GM19238 (cell line): ENCODE measurements around the gene IGF2BP3.

Experiments used
- DNase-seq: peaks from one replicate; pipeline ENCODE4 v3.0.0; 2011; ENCODE audit warnings: low spot score; ENCODE audit not compliant: insufficient read length

Gene IGF2BP3

DNA sequence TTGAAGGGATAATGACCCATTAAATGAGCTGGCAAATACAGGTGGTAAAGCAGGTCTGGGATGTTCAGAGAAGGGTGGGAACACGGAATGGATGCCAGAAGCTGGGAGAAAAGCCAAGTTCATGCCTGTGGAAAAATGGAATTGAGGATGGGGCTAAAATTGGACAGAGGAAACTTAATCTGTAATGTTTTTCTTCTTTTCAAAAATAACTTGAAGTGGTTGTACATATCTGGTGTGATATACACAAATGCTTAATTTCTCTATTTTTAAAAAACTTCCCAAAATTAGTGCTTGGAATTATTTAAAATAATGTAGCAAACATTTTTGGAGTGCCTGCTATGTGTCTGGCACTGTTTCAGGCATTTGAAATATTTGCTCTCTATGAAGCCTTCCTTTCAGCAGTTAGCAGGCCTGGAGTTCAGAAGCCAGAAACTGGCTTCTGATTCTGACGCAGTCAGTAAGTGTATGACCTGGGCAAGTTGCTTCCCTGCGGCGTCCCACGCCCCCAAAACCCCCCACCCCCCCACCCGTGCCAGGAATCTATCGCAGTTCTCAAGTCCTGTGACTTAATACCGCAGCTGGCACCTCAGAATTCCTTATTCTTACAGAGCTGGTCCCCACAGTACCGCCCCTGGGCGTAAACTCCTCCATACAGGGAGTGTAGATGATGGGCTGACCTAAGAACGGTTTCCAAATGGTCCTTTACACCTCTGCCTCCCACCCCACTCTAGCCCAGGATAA is 172.0 kb downstream of the IGF2BP3 start:
- DNase-seq = no peak

GRCh38 chr7:23295401-23295697 is 174.9 kb downstream of the IGF2BP3 start:
- no peak for DNase-seq

GRCh38 chr7:23294549-23295400 is 175.5 kb downstream of the IGF2BP3 start:
- no peak for DNase-seq

DNA sequence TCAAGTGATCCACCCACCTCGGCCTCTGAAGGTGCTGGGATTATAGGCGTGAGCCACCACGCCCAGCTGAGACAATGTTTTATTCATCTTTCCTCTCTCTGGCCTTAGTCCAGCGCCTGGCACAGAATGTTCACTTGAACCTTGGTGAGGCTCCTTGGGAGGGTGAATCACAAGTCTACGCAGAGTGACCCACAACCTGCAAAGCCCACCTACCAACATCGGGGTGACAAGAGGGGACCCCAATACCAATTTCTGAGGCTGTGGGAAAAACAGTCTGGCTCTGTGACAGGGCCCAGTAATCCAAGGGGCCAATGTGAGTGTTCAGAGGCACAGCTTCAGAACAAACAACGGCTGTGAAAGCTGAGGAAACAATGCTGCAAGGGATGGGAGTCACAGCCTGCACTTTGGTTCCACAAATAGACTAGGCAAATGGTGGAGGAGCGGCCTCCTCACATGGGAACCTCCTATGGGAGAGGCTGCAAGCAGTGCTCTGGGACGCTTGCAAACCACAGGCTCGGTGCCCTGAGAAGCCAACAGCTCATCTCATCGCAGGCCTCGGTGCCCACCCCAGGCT is 176.7 kb downstream of the IGF2BP3 start:
- DNase-seq = no peak

- DNase-seq = no peak
These were observed 177.7 kb downstream of the IGF2BP3 start for GRCh38 chr7:23292623-23293022.

GRCh38 chr7:23291957-23292560 is 178.2 kb downstream of the IGF2BP3 start:
- DNase-seq = no peak

DNA sequence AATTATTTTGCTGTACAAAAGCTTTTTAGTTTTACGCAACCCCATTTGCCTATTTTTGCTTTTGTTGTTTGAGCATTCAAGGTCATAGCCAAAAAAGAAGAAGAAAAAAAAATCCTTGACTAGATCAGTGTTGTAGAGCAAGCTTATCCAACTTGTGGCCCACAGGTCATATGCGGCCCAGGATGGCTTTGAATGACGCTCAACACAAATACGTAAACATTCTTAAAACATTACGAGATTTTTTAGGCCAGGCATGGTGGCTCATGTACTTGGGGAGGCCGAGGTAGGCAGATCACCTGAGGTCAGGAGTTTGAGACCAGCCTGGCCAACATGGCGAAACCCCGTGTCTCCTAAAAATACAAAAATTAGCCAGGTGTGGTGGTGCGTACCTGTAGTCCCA is 179.3 kb downstream of the IGF2BP3 start:
- DNase-seq = no peak

DNA sequence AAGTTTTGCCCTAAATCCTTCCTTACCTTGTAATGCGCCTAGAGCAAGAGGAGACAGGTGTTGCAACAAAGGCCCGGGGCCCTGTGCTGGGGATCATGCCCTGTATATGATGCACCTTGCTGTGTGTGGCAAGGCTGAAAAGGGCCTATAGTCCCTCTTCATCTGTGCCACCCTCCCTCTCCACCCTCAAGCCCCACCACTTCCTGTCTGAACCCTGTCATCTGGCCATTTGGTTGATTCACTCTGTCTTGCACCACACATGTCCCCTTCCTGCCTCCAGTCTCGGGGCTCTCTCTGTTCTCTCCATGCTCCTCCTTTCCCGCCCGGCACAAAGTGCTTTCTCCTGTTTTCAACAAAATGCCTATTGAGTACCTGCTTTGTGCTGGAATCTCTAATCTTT is 182.7 kb downstream of the IGF2BP3 start:
- DNase-seq = no peak

DNA sequence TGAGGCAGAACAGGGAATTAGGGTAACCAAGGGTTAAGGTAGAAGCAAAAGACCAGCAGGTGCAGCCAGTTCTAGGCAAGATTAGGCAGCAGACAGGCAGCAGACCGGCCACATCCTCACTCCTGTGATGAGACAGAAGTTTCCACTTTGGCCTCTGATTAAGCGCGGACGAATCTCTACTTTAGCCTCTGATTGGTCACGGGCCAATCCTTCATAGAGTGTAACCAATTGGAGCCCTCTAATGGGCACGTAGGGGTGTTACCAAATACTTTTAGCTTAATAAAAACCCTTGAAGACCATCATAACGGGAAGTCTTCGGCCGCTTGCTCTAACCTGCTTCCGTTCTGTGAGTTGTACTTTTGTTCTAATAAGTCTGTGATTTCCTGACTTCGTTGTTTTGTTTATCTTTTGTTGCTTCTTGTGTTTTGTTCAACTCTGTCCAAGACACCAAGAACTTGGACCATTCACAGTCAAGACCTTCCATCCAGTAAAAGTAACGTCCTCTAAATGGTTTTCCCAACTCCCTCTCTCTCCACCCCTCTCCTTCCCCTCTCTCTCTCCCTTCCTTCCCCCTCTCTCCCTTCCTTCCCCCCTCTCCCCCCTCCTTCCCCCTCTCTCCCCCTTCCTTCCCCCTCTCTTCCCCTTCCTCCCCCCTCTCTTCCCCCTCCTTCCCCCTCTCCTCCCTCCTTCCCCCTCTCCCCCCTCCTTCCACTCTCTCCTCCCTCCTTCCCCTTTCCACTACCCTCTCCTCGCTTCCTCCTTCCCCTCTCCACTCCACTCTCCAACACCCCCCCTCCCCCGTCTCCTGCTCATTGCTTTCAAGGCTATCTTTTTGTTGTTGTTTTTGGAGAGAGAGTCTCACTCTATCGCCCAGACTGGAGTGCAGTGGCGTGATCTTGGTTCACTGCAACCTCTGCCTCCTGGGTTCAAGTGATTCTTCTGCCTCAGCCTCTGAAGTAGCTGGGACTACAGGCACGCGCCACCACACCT is 184.3 kb downstream of the IGF2BP3 start:
- DNase-seq = no peak

DNA sequence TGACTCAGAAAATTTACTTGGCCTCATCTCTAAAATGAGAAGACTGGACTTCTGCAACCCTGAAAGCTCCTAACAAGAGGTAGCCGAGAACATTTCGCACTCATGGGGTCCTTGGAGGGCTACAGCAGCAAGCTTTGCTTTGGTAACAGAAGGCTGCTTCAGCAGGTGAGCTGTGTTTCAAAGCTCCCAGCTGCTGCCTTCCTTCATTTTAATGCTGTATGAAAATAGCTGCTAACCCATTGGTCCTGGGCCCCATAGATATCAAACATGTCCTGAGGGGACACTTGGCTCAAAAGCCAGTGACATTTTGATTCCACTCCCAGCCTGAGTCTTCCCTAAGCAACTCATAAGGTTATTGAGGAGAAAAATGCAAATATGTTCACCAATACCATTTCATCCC is 185.4 kb downstream of the IGF2BP3 start:
- DNase-seq = no peak

DNA sequence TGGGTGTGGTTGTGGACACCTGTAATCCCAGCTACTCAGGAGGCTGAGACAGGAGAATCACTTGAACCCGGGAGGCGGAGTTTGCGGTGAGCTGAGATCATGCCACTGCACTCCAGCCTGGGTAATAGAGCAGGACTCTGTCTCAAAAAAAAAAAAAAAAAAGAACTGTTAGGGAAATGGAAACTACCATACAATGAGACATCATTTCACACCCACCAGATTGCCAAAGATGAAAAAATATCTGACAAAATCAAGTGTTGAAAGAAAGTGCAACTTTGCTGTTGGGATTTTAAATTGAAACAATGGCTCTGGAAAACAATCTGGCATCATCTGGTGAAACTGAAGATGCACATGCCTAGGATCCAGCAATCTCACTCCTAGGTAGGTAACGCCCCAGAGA is 187.2 kb downstream of the IGF2BP3 start:
- no peak for DNase-seq

DNA sequence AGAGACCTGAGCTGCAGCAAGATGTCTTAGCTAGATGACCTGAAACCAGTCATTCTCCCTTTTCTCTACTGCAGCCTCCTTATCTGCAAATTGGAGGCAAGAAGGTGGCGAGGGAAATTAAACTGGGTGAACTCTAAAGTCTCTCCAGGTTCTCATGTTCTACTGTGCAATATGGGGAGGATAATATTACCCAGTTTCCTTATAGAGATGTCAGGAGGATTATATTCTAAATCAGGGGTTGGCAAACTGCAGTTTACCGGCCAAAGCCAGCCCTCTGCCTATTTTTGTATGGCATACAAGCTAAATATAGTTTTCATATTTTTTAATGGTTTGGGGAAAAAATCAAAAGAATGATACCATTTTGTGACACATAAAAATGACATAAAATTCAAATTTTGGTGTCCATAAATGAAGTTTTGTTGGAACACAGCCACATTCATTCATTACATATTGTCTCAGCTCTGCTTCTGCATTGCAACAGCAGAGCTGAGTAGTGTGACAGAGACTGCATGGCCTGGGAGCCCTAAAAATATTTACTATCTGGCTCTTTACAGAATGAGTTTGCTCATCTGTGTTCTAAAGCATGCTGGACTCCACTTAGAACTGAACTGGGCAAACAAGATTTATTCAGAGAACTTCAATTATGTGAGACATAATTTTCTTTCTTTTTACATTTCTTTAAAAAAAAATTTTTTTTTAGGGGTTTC is 190.3 kb downstream of the IGF2BP3 start:
- DNase-seq = no peak

GRCh38 chr7:23277359-23277989 is 192.8 kb downstream of the IGF2BP3 start:
- DNase-seq = no peak

GRCh38 chr7:23276947-23277346 is 193.3 kb downstream of the IGF2BP3 start:
- no peak for DNase-seq

DNA sequence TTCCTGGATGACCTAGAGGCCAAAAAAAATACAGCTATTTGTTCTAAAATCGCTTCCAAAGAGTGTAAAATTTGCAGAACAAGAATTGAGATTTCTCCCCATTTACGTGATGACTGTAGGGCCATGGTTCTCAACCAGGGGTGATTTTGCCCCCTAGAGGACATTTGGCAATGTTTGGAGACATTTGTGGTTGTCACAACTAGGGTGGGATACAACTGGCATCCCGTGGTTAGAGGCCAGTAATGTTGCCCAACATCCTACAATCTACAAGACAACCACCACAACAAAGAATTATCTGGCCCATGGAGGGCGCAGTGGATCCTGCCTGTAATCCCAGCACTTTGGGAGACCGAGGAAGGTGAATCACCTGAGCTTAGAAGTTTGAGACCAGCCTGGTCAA is 193.9 kb downstream of the IGF2BP3 start:
- DNase-seq = no peak

GRCh38 chr7:23275912-23276311 is 194.4 kb downstream of the IGF2BP3 start:
- no peak for DNase-seq

- peak; percentile 67 for DNase-seq
These were observed 197.1 kb downstream of the IGF2BP3 start for GRCh38 chr7:23273141-23273599.

DNA sequence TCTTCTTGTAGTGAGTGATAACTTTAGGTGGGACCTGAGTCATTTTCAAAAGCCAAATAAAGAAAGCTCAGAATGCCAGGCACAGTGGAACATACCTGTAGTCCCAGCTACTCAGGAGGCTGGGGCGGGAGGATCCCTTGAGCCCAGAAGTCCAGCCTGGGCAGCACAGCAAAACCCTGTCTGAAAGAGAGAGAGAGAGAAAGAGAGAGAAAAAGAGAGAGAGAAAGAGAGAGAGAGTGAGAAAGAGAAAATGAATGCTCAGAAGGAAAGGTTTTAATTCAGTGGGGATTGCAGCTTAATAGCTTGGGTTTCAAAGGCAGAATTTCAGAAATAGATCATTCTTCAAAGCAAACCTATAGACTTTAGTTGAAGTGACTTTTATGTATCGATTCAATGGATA is 198.0 kb downstream of the IGF2BP3 start:
- no peak for DNase-seq

- no peak for DNase-seq
These were observed 201.5 kb downstream of the IGF2BP3 start for GRCh38 chr7:23268746-23269145.

- no peak for DNase-seq
These were observed 202.1 kb downstream of the IGF2BP3 start for GRCh38 chr7:23268167-23268566.
